ENCODE measurements around the gene MIPOL1. TPM values are rescaled to one million over a fixed set of nuclear protein-coding genes. Genes with fewer than 3 reads are reported as not detected.
"Not testable (repeated sequence)": the region's sequence is repeated elsewhere in the genome, so short reads cannot be mapped to it uniquely, and the experiment has no call there.

Gene MIPOL1, protein sequence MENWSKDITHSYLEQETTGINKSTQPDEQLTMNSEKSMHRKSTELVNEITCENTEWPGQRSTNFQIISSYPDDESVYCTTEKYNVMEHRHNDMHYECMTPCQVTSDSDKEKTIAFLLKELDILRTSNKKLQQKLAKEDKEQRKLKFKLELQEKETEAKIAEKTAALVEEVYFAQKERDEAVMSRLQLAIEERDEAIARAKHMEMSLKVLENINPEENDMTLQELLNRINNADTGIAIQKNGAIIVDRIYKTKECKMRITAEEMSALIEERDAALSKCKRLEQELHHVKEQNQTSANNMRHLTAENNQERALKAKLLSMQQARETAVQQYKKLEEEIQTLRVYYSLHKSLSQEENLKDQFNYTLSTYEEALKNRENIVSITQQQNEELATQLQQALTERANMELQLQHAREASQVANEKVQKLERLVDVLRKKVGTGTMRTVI
- total RNA-seq (not detected), polyA plus RNA-seq (not detected)

DNA sequence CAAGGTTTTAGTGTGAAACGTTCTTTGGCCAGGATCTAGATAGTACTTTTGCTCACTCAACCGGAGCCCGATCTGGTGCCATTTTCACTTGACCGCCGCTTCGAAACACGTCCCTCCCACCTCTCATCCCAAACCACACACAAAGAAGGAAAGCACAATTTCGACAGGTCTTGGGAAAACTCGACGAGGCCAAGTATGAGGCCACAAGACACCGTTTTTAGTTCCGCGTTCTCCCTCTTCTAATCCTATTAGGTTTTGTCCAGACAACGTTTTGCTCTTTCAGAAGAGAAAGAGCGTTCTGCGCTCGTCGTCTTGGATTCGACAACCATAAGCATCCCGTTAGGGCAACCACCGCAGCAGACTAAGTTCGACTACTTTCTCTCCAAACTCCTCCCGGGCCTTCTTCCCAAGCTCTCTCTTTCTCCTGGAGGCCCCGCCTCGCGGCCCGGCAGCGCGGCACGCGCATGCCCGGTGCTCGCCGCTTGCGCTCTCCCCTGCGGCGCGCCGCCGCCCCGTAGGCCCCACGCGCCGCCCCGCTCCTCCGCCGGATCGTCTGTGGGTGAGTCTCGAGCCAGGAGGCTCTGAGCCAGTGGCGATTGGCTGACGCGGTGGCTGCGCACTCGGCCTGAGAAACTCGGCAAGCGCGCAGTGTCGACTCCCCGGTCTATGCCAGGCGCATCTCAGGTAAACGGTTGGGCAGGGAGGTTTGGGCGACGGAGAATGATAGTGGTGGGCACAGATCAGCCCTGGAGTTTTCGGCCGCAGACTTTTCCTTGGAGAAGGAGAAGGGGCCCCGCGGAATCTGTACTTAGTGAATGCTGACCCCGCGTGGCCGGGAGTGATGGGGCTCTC, at the start of gene MIPOL1:
Gene MIPOL1, plus strand, starts transcription at position 517 of the 852 bp plus-strand sequence. CDS start 49,952 bp downstream, outside the sequence.
- Mint-ChIP-seq H3K27ac (no peak within 1 kb of the TSS), H3K27me3 (peaks cover 5% of the 10 kb centered on the region), H3K4me3 (peak within 1 kb of the TSS in 2 of 4 donors; percentile 48 to 74), H3K9me3 (peaks cover 0 to 7% (median 1%) of the 10 kb centered on the region in 7 donors), H3K36me3 (no peaks in the 10 kb centered on the region), H3K4me1 (peaks cover 0 to 12% (median 6%) of the 10 kb centered on the region in 4 donors)
- Histone ChIP-seq H3K9me3 (ENCODE audit: control insufficient read depth in 2 of 2, low read length in 2 of 2) (no peaks in the 10 kb centered on the region), H3K27me3 (ENCODE audit: control insufficient read depth, insufficient read depth, low read length) (no peaks in the 10 kb centered on the region), H3K4me3 (ENCODE audit: low read depth, low read length) (no peak within 1 kb of the TSS), H3K36me3 (ENCODE audit: control insufficient read depth, insufficient read depth, low read length) (no peaks in the 10 kb centered on the region), H3K27ac (ENCODE audit: insufficient read depth, low read length, poor library complexity, severe bottlenecking) (no peak within 1 kb of the TSS), H3K4me1 (ENCODE audit: control insufficient read depth, insufficient read depth, low read length, poor library complexity, severe bottlenecking) (no peaks in the 10 kb centered on the region)
- ATAC-seq (ENCODE audit: low read depth in 2 of 2): peak in 1 of 2 donors; percentile 24
- DNase-seq: no peak

DNA sequence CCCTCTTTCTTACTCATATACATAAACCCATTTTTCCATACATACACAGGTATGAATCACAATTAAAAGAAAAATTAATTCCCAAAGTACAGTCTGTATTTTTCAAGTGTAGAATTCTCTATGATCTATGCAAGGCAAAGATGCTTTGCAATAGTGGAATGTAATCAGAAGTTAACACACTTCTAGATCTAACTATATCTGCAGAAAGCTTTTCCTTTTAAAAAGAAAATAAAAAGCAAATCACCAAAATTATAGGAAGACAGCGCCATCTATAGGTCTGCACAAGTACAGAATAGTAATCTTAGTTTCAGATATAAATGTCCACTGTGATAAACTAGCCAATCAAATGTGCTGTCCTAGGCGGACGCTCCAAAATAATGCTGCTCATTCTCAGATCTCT, 47.3 kb upstream of the MIPOL1 start:
- no peaks in the 10 kb centered on the region for H3K4me1 Mint-ChIP-seq
- no peak overlapping the region for H3K4me3 ChIP-seq (ENCODE audit: low read depth, low read length)
- H3K36me3 ChIP-seq (ENCODE audit: control insufficient read depth, insufficient read depth, low read length): no peaks in the 10 kb centered on the region
- ATAC-seq (ENCODE audit: low read depth in 2 of 2) (no peak), DNase-seq (peak in 1 of 3 donors; percentile 12)
- H3K27me3 ChIP-seq (ENCODE audit: control insufficient read depth, insufficient read depth, low read length): no peaks in the 10 kb centered on the region
- peaks cover 0 to 10% (median 2%) of the 10 kb centered on the region in 7 donors for H3K9me3 Mint-ChIP-seq
- no peak overlapping the region for H3K4me3 Mint-ChIP-seq
- H3K9me3 ChIP-seq (ENCODE audit: control insufficient read depth in 2 of 2, low read length in 2 of 2): no peaks in the 10 kb centered on the region
- H3K27me3 Mint-ChIP-seq: no peaks in the 10 kb centered on the region
- H3K36me3 Mint-ChIP-seq: no peaks in the 10 kb centered on the region
- H3K27ac ChIP-seq (ENCODE audit: insufficient read depth, low read length, poor library complexity, severe bottlenecking): no peak overlapping the region
- no peak overlapping the region for H3K27ac Mint-ChIP-seq
- H3K4me1 ChIP-seq (ENCODE audit: control insufficient read depth, insufficient read depth, low read length, poor library complexity, severe bottlenecking): no peaks in the 10 kb centered on the region

DNA sequence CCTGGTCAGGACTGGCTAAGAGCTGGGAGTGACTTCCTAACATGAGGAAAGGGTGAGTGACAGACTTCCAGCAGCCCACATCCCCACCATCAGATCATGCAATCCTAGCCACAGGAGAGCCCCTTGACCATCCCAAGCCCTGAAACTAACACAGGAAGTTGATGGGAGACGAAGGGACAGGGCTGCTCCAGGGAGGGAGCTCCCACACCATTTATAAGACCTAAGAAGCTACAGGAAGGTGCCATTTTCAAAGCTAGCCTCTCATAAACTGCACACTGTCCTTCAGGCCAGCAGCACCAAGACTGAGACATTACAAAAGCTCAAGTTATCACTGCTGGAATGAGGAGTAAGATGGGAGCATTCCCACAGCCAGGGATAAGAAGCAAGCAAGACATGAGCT, 44.7 kb upstream of the MIPOL1 start:
- H3K36me3 Mint-ChIP-seq: no peaks in the 10 kb centered on the region
- DNase-seq: no peak
- no peaks in the 10 kb centered on the region for H3K4me1 ChIP-seq (ENCODE audit: control insufficient read depth, insufficient read depth, low read length, poor library complexity, severe bottlenecking)

DNA sequence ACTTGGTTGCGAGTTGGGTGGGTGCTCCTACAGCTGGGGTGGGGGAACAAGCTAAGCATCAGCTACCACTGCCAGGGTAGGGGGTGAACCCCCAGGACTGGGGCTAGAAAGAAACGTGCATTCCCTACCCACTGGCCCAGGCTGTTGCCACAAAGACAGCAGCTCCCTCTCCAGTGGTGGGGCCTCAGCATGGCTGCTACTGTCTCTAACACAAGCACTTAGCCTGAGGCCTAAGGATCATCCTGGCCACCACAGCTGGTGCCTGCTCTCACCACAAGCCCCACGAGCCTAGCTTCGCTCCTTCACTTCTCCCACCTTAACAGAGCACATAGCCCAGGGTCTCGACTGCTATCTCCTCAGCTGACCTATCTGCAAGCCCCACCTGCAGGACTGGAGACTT, 44.3 kb upstream of the MIPOL1 start:
- H3K9me3 ChIP-seq (ENCODE audit: control insufficient read depth in 2 of 2, low read length in 2 of 2): no peaks in the 10 kb centered on the region
- no peak overlapping the region for H3K27ac ChIP-seq (ENCODE audit: insufficient read depth, low read length, poor library complexity, severe bottlenecking)
- Mint-ChIP-seq H3K4me1 (no peaks in the 10 kb centered on the region), H3K36me3 (no peaks in the 10 kb centered on the region), H3K9me3 (peaks cover 0 to 18% (median 6%) of the 10 kb centered on the region in 7 donors), H3K27ac (no peak overlapping the region), H3K27me3 (no peaks in the 10 kb centered on the region), H3K4me3 (no peak overlapping the region)
- DNase-seq: no peak
- H3K36me3 ChIP-seq (ENCODE audit: control insufficient read depth, insufficient read depth, low read length): no peaks in the 10 kb centered on the region
- no peaks in the 10 kb centered on the region for H3K4me1 ChIP-seq (ENCODE audit: control insufficient read depth, insufficient read depth, low read length, poor library complexity, severe bottlenecking)
- no peak overlapping the region for H3K4me3 ChIP-seq (ENCODE audit: low read depth, low read length)
- no peak for ATAC-seq (ENCODE audit: low read depth in 2 of 2)
- no peaks in the 10 kb centered on the region for H3K27me3 ChIP-seq (ENCODE audit: control insufficient read depth, insufficient read depth, low read length)

More for the DNA sequence above, 44.7 kb upstream of the MIPOL1 start:
- Mint-ChIP-seq H3K9me3 (peaks cover 0 to 17% (median 4%) of the 10 kb centered on the region in 7 donors), H3K4me1 (no peaks in the 10 kb centered on the region), H3K27me3 (no peaks in the 10 kb centered on the region), H3K27ac (no peak overlapping the region), H3K4me3 (no peak overlapping the region)
- no peaks in the 10 kb centered on the region for H3K36me3 ChIP-seq (ENCODE audit: control insufficient read depth, insufficient read depth, low read length)
- H3K9me3 ChIP-seq (ENCODE audit: control insufficient read depth in 2 of 2, low read length in 2 of 2): no peaks in the 10 kb centered on the region
- no peaks in the 10 kb centered on the region for H3K27me3 ChIP-seq (ENCODE audit: control insufficient read depth, insufficient read depth, low read length)
- H3K4me3 ChIP-seq (ENCODE audit: low read depth, low read length): no peak overlapping the region
- H3K27ac ChIP-seq (ENCODE audit: insufficient read depth, low read length, poor library complexity, severe bottlenecking): no peak overlapping the region
- no peak for ATAC-seq (ENCODE audit: low read depth in 2 of 2)

DNA sequence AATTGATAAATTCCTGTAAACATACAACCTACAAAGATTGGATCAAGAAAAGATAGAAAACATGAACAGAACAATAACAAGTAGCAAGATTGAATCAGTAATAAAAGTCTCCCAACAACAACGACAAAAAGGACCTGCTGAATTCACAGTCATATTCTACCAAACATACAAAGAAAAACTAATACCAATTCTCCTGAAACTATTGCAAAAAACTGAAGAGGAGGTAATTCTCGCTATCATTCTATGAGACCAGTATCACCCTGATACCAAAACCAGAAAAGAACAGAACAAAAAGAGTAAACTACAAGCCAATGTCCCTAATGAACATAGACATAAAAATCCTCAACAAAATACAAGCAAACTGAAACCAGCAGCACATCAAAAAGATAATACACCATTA, 39.8 kb upstream of the MIPOL1 start:
- Mint-ChIP-seq H3K27me3 (no peaks in the 10 kb centered on the region), H3K27ac (no peak overlapping the region), H3K4me1 (no peaks in the 10 kb centered on the region), H3K36me3 (no peaks in the 10 kb centered on the region), H3K9me3 (peaks cover 5 to 24% (median 15%) of the 10 kb centered on the region in 7 donors), H3K4me3 (no peak overlapping the region)
- DNase-seq: no peak
- no peak overlapping the region for H3K27ac ChIP-seq (ENCODE audit: insufficient read depth, low read length, poor library complexity, severe bottlenecking)
- no peak for ATAC-seq (ENCODE audit: low read depth in 2 of 2)
- H3K4me3 ChIP-seq (ENCODE audit: low read depth, low read length): no peak overlapping the region
- H3K36me3 ChIP-seq (ENCODE audit: control insufficient read depth, insufficient read depth, low read length): no peaks in the 10 kb centered on the region
- no peaks in the 10 kb centered on the region for H3K4me1 ChIP-seq (ENCODE audit: control insufficient read depth, insufficient read depth, low read length, poor library complexity, severe bottlenecking)
- no peaks in the 10 kb centered on the region for H3K27me3 ChIP-seq (ENCODE audit: control insufficient read depth, insufficient read depth, low read length)
- no peaks in the 10 kb centered on the region for H3K9me3 ChIP-seq (ENCODE audit: control insufficient read depth in 2 of 2, low read length in 2 of 2)

DNA sequence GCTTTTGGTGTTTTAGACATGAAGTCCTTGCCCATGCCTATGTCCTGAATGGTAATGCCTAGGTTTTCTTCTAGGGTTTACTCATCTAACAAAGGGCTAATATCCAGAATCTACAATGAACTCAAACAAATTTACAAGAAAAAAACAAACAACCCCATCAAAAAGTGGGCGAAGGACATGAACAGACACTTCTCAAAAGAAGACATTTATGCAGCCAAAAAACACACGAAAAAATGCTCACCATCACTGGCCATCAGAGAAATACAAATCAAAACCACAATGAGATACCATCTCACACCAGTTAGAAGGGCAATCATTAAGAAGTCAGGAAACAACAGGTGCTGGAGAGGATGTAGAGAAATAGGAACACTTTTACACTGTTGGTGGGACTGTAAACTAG, 35.4 kb upstream of the MIPOL1 start:
- H3K27ac Mint-ChIP-seq; H3K4me1 ChIP-seq (ENCODE audit: control insufficient read depth, insufficient read depth, low read length, poor library complexity, severe bottlenecking); DNase-seq; H3K4me3 Mint-ChIP-seq; H3K27ac ChIP-seq (ENCODE audit: insufficient read depth, low read length, poor library complexity, severe bottlenecking); H3K27me3 Mint-ChIP-seq; H3K9me3 ChIP-seq (ENCODE audit: control insufficient read depth in 2 of 2, low read length in 2 of 2); ATAC-seq (ENCODE audit: low read depth in 2 of 2); H3K27me3 ChIP-seq (ENCODE audit: control insufficient read depth, insufficient read depth, low read length); H3K4me3 ChIP-seq (ENCODE audit: low read depth, low read length); H3K36me3 ChIP-seq (ENCODE audit: control insufficient read depth, insufficient read depth, low read length); H3K4me1 Mint-ChIP-seq; H3K36me3 Mint-ChIP-seq: not testable (repeated sequence)
- peaks cover 4 to 14% (median 10%) of the 10 kb centered on the region in 7 donors for H3K9me3 Mint-ChIP-seq

DNA sequence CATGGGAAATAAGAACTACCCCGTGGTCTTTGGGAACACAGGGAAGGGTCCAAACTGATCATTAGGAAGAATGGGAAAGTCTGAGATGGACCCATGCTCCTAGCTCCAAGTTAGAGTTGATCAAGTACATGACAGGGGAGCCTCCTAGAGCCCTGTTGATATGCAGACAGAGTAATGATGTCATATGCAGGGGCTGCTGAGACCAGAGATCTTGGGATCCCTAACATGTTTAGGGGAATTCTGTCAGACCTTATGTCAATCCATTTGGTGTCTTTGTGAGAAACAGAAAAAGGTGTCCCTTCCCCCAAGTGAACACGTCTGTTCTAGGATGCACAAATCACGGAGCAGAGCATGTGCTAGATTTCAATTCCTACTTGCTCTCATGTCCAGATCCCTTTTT, 31.9 kb upstream of the MIPOL1 start:
- H3K4me3 ChIP-seq (ENCODE audit: low read depth, low read length): no peak overlapping the region
- no peaks in the 10 kb centered on the region for H3K27me3 ChIP-seq (ENCODE audit: control insufficient read depth, insufficient read depth, low read length)
- Mint-ChIP-seq H3K27me3 (no peaks in the 10 kb centered on the region), H3K9me3 (peaks cover 0 to 7% (median 2%) of the 10 kb centered on the region in 7 donors), H3K27ac (no peak overlapping the region), H3K4me3 (no peak overlapping the region), H3K36me3 (no peaks in the 10 kb centered on the region), H3K4me1 (no peaks in the 10 kb centered on the region)
- H3K27ac ChIP-seq (ENCODE audit: insufficient read depth, low read length, poor library complexity, severe bottlenecking): no peak overlapping the region
- no peaks in the 10 kb centered on the region for H3K9me3 ChIP-seq (ENCODE audit: control insufficient read depth in 2 of 2, low read length in 2 of 2)
- no peaks in the 10 kb centered on the region for H3K36me3 ChIP-seq (ENCODE audit: control insufficient read depth, insufficient read depth, low read length)
- DNase-seq: no peak
- no peak for ATAC-seq (ENCODE audit: low read depth in 2 of 2)
- H3K4me1 ChIP-seq (ENCODE audit: control insufficient read depth, insufficient read depth, low read length, poor library complexity, severe bottlenecking): no peaks in the 10 kb centered on the region
